ENCODE measurements around the gene LAMA3.

The LAMA3 gene

DNA sequence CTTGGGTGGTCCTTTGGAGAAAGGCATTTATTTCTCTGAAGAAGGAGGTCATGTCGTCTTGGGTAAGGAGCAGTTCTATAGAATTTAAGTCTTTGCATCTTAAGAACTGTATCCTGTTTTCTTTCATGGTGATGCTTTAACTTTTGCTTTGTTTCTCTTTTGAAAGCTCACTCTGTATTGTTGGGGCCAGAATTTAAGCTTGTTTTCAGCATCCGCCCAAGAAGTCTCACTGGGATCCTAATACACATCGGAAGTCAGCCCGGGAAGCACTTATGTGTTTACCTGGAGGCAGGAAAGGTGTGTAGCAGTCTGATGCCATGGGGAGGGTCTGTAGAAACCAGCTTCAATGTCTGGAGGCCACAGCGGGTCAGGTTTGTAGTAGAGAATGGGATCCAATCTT, 260.6 kb downstream of the LAMA3 start:
- no peak for DNase-seq (ENCODE audit: low spot score)
- TF ChIP-seq, protein P1, sequence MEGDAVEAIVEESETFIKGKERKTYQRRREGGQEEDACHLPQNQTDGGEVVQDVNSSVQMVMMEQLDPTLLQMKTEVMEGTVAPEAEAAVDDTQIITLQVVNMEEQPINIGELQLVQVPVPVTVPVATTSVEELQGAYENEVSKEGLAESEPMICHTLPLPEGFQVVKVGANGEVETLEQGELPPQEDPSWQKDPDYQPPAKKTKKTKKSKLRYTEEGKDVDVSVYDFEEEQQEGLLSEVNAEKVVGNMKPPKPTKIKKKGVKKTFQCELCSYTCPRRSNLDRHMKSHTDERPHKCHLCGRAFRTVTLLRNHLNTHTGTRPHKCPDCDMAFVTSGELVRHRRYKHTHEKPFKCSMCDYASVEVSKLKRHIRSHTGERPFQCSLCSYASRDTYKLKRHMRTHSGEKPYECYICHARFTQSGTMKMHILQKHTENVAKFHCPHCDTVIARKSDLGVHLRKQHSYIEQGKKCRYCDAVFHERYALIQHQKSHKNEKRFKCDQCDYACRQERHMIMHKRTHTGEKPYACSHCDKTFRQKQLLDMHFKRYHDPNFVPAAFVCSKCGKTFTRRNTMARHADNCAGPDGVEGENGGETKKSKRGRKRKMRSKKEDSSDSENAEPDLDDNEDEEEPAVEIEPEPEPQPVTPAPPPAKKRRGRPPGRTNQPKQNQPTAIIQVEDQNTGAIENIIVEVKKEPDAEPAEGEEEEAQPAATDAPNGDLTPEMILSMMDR (IDR thresholded peaks at IDR 0.05; ENCODE audit: extremely low read depth, missing control alignments), result no peak

DNA sequence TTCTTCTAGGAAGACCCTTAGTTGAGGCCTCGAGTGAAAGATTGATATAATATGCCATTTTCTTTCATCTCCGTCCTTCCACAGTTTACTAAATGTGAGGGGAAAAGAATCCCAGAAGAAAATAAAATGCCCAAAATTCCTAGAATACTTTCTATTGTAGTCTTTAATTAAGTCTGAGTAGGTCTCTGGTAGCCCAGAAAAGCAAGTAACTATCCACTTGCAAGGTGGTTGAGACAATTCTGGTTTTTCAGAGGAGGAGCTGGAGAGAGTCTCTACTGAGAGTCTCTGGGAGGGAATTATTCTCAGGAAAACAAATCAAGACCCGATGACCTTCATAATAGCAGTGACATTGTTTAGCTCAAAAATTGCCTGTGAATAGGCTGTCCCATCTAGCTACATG, 261.4 kb downstream of the LAMA3 start:
- TF ChIP-seq, protein P1 (IDR thresholded peaks at IDR 0.05; ENCODE audit: extremely low read depth, missing control alignments), result no peak
- no peak for DNase-seq (ENCODE audit: low spot score)

DNA sequence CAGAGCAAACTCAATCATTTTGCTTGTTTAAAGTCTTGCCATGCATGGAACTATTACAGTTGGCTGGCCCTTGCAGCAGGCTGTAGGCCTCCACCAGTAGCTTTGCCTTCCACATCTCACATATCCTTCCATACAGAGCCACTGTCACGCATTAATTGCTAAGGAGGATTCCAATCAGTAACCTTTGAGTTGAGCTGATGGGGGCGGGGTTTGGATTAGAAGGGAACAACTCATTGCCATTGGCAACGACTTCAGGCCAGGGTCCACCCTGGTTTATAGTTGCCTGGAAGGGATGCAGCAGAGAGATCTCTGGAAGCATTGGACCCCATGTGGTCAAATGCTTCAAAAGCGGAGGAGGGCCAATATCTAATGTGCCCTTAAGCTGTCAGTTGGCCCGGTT, 262.0 kb downstream of the LAMA3 start:
- TF ChIP-seq, protein P1 (IDR thresholded peaks at IDR 0.05; ENCODE audit: extremely low read depth, missing control alignments), result no peak
- DNase-seq (ENCODE audit: low spot score), result no peak

DNA sequence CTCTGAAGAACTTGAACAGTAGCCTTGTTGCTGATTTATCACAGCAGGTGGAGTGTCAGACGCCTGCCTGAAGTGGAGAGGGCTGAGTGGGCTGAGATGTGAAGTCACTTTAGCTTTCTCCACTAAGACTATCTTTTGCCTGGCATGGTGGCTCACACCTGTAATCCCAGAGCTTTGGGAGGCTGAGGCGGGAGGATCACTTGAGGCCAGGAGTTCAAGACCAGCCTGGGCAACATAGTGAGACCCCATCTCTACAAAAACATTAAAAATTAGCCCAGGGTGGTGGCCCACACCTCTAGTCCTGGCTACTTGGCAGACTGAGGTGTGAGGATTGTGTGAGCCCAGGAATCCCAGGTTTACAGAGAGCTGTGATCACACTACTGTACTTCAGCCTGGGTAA, 264.7 kb downstream of the LAMA3 start:
- DNase-seq (ENCODE audit: low spot score), result no peak
- TF ChIP-seq, protein P1 (IDR thresholded peaks at IDR 0.05; ENCODE audit: extremely low read depth, missing control alignments), result no peak

DNA sequence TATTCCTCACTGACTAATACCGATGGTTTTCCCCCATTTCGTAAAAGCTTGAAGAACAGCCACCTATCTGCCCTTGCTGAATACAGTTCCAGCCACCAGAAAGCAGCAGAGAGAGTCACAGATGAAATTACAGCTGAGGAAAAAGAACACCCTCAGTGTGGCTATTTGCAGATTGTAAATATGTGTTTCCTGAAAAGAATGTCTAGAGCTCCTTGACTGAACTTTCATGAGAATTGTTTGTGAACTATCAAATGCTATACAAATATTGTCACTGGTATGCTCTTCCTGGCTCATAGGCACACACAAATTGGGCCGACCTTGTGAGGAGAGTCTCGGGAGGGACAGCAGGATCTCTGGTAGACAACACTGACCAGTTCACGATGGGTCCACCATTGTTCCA, 267.2 kb downstream of the LAMA3 start:
- no peak for DNase-seq (ENCODE audit: low spot score)
- TF ChIP-seq, protein P1 (IDR thresholded peaks at IDR 0.05; ENCODE audit: extremely low read depth, missing control alignments), result no peak

DNA sequence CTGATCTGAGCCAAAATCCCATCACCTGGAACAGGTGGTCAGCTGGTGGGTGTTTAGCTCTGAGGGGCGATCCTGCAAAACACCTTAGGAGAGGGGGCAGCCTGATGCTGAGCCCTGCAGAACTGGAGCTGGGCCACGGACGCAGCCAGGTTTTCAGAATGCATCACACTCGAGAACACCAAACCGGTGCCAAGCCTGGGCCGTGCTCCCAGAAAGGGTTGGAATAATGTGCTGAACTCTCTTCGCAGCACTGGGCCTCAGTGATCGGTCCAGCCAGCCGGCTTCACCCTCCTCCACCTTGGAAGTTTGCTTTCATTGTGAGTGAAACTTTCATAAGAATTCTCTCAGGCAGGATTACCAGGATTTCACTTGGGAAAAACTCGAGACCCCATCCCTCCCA, 268.8 kb downstream of the LAMA3 start:
- TF ChIP-seq, protein P1 (IDR thresholded peaks at IDR 0.05; ENCODE audit: extremely low read depth, missing control alignments), result no peak
- DNase-seq (ENCODE audit: low spot score), result no peak

DNA sequence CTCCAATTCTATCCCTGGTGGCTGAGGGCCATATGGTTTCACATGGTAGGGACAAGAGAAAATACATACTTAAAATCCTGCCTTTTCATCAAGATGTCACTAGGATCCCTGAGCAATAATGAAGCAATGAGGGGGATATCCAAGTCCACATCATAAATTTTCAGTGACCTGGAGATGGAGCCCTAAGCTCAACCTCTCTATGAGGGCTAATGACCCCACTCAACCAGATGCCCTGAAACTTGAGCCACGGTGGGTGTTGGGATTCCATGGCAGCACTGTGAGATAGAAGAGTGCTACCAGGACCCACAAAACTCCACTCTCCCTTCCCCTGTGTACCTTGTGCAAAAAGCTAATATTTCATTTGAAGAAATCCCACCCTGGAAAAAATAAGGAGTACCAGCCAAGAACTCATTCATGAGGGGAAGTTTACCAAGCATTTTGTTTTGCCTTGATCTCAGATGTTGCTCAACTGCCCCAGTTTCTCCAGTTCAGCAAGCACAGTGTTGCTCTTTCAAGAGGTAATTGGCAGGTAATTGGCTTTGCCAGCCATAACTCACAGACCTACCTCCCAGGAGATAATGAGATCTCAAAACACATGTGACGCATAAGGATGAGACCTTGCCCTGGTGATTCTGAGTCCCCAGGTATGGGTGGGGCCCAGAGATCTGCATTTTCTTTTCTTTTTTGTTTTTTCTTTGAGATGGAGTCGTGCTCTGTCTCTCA, 274.4 kb downstream of the LAMA3 start:
- no peak for DNase-seq (ENCODE audit: low spot score)
- TF ChIP-seq, protein P1 (IDR thresholded peaks at IDR 0.05; ENCODE audit: extremely low read depth, missing control alignments), result peak; percentile 3
